Stimulated activated CD4-positive, alpha-beta T cell treated with anti-CD3 and anti-CD28 coated beads, TNF-alpha, amount 100 ng/mL, for 4 hours (primary cell): ENCODE results near the gene VSTM4.

Experiments
- DNase-seq, 3 experiments: peaks; one replicate each; pipeline ENCODE4 v3.0.0-alpha.2; 2020; ENCODE audit warnings: low read depth in 3 of 3

Gene VSTM4

GRCh38 chr10:49071160-49071761 is 44.1 kb downstream of the VSTM4 start:
- no peak for DNase-seq

DNA sequence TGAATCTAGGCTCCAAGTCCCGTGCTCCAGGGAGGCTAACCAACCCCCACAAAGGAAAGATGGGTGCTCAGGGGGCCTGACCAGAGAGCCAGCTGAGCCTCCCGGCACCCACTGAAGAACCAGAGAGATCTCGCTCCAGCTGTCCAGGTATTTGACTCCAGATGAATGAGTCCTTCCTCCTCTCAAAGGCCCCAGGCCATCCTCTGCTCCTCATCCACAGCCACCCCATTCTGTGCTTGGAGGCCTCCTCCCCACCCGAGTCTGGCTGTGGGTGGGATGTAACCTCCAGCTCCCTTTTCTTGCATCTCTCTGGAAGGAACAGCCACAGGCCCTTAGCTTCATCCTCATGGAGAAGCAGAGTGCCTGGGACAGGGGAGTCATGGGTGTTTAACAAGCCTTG is 44.6 kb downstream of the VSTM4 start:
- no peak for DNase-seq

DNA sequence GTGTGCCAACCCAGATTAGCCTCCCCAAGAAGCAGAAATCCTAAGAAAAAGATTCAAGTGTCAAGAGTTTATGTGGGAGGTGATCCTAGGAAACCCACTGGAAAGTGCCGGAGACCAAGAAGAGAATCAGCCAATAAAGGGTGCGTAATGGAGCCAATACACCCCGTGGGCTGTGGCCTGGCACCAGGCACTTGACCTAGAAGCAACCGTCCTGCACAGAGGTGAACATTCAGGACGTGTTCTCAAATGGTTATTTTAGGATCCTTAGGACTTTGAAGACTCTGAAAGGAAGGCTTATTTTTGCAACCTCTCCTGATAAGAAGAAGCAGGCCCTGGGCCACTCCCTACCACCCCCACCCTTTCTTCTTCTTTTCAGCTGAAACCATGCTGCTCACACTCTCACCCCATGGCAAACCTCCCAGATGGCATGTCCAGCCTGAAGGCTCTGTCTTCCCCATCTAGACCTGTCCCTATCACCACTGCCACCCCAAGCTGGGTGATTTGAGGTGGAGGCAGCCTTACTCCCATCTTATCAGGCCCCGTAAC is 46.6 kb downstream of the VSTM4 start:
- DNase-seq = no peak

DNA sequence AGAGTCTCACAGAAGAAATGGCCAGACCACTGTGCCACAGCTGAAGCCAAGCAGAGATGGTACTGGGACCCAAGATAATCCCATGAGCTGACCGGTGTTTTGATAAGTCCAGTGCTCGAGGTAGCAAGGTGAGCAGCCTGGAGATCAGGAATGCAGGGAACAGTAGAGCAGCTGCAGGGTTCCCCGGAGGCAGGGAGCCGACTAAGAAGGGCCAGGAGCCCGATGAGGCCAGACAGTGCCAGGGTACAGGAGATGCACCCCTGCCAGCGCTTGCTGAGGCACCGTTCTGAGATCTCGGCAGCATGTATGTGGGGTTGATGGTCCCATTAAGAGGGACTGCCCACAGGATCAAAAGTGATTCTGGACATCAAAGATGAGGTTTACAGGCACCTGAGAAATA is 47.1 kb downstream of the VSTM4 start:
- no peak for DNase-seq

DNA sequence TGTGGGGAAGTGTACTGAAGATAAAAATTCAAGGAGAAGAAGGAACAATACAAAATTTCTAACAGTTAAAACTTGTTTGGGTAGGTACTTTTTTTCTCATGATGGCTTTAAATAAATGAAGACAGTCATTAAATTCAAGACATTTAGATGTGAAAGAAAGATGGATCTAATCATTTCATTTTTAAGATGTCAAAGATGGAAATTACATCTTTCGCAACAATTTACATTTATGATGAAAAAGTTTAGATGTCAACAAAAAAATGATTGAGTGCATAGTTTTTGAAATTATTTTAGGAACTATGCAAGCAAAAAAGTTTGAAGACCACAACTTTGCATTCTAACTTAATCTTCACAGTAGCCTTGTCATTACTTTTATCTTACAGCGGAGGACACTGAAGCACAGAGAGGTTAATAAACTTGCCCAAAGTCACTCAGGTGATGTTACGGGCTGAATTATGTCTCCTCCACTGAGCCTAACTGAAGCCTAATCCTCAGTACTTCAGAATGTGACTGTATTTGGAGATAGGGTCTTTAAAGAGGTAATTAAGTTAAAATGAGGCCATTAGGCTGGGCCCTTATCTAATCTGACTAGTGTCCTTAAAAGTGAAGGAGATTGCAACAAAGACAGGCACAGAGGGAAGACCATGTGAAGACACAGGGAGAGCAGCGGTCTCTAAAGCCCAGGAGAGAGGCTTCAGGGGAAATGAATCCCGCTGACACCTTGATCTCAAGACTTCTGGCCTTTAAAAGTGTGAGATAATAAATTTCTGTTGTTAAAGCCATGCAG is 48.2 kb downstream of the VSTM4 start:
- DNase-seq = no peak

- no peak for DNase-seq
Observed at GRCh38 chr10:49062229-49062628, 53.1 kb downstream of the VSTM4 start.

DNA sequence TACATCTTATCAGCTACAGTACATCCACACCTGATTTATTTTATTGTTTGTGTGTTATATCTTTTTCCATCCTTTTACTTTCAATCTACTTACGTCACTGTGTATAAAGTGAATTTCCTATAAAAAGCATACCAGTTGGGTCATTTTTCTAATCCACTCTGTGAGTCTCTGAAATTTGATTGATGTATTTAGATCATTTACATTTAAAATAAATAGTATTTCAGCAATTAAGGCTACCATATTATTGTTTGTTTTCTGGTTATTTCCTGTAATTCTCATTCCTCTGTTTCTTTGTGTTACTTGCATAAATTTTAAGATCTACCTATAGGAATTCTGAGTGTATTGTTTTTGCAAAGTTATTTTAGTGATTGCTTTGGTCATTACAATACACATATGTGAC is 53.7 kb downstream of the VSTM4 start:
- DNase-seq = no peak

- DNase-seq = no peak
Observed at GRCh38 chr10:49058463-49059255, 56.7 kb downstream of the VSTM4 start.

GRCh38 chr10:49057231-49057880 is 58.0 kb downstream of the VSTM4 start:
- DNase-seq = no peak

DNA sequence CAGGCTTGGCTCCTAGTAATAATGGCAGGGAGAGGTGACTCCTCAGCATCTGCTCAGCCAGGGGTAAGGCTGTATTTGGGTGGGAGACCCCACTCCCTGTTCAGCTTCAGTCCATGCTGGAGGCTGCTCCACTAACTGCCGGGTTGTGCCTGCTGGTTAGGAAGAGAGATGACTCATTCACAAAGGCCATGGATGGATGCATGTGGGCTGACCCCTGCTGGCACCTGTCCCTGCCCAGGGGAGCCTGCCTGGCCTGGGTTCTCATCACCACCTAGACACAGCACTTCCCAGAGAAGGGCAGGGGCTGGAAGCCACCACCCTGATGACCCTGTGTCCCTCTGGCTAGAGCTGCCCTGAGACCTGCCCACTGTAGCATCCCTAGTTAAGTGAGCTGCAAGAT is 59.0 kb downstream of the VSTM4 start:
- no peak for DNase-seq

DNA sequence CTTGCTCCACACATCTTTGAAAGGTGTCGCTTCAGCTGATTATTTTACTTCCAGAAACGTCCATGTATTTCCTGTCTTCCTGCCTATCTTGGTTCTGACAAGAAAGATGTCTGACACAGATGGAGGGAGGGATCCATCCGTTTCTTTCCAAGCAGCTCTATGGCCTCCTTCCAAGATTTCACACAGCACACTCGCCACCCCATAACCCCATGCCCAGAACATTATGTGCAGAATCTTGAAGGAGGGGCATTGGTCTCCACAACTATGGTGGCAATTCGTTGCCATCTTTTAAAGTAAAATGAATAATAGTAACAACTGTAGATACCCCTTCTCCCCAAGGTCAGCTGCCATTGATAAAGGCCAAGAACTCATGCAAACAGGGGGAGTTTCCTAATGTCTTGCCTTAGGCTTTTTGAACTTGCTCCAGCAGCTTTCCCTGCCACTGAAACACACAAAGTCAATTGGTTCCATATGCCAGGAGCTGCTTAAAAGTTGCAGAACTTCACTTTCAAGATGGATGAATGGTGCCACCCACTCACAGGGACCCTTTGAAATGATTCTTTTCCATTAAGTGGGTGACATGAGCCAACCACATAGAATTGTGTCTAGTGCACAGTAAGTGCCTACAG is 60.0 kb downstream of the VSTM4 start:
- DNase-seq = no peak

- no peak for DNase-seq
Observed at GRCh38 chr10:49054753-49055152, 60.6 kb downstream of the VSTM4 start.

- DNase-seq = no peak
Observed at GRCh38 chr10:49053998-49054692, 61.2 kb downstream of the VSTM4 start.

DNA sequence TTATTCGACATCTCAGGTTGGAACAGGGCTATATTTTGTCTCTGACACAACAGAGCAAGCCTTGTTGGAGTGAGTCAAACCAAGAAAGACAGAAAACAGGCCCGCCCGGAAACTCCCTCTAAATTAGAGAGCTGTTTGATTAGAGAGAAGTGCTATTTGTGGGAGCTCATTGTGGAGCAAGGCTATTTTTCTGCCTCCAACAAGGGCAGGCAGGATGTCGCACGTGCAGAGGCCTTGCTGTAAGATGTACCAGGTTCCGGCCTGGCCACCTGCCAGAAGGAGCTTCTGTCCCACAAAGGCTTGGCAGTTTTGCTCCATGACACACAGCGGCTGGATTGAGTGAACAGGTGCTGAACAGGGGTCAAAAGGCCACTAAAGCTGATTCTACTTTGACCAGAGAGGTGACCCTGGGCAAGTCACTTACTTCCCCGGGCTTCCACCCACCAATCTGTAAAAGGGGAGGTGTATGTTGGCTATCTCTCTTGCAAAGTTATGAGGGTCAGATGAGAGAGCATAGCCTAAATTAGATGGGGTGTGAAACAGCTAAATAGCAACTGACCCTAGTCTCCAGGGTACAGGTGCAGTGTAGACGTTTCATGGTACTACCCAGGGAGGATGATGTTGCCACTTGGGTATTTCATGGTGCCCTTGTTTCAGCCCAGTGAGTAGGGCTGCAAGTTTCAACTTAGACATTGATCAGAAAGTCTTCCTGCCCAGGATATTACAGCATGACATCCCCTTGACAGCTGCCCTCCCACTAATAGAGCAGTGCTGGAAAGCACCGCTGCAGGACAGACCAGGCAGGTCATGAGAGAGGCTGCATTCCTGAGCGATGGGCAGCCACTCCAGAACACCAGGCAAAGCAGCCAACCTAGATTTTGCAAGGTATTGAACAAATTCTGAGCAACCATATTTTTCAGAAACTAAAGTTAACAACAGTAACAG is 62.0 kb downstream of the VSTM4 start:
- DNase-seq = no peak

- DNase-seq = no peak
Observed at GRCh38 chr10:49052069-49052468, 63.3 kb downstream of the VSTM4 start.

- DNase-seq = no peak
Observed at GRCh38 chr10:49050906-49051305, 64.4 kb downstream of the VSTM4 start.

DNA sequence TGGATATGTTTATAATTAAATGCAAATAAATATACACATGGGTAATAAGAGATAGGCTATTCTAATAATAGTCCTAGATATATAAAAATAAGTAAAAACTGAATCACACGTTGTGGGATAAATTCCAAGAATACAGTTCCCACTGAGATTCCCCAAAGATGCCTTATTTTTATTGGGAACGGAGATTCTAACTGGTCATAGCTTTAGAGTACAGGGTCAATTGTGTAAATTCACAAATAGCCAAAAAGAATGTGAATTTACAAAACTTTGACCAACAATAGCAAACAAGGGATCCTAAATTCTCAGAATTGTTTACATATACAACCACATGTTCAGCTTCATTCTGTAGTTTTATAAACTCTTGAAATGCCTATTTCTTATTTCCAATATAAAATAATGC is 65.0 kb downstream of the VSTM4 start:
- DNase-seq = no peak

DNA sequence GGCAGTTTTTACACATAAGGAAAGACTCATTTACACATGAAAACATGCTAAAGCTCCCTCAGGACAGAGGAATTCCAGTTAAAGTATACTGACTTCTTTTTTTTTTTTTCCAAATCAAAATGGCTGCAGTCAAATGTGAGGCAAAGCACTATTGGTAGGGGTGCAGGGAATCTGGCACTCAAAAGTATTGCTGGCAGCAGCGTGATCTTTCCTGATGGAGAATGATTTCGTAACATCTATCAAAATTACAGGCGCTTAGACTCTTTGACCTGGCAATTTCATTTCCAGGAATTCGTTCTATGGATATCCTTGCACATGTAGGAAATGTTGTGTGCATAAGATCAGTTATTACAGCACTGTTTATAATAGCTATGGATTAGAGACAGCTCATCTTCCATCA is 65.7 kb downstream of the VSTM4 start:
- DNase-seq = no peak

DNA sequence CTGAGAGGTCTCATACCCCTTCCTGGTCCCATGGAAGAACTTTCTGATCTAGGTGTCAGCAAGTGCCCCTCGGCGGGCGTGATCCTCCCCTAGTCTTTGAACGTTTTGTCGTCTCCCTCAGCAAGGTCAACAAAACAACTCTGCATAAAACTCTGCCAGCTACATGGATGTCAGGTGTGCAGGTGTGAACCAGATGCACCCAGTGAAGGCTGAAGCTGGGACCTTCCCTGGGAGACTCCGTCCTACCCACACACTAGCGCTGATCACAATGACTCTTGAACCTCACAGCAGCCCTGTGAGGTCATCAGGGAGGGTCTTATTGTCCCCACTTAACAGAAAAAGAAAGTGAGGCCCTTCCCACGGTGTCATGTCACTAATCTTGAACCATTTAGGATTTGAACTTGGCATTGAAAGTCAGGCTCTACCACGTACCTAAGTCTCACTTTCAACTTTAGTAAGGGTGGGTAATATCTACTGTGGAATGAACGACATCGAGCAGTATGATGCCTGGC is 68.1 kb downstream of the VSTM4 start:
- DNase-seq = no peak
